Glutamatergic neuron (in vitro differentiated cells): ENCODE data around the gene ZNF697. TPM values are rescaled to one million over a fixed set of nuclear protein-coding genes. Genes with fewer than 3 reads are reported as not detected.

Source experiments
- DNase-seq: peaks from one replicate; pipeline ENCODE4 v3.0.0; 2022
- H3K27ac Mint-ChIP-seq: one replicate; pipeline ENCODE4 v1.8.0; 2020; ENCODE audit warnings: mild to moderate bottlenecking, mixed read lengths, inconsistent platforms; ENCODE audit not compliant: unreplicated experiment
- H3K27me3 Mint-ChIP-seq: one replicate; pipeline ENCODE4 v1.8.0; 2020; ENCODE audit warnings: mild to moderate bottlenecking, moderate library complexity, mixed read lengths, inconsistent platforms; ENCODE audit not compliant: unreplicated experiment
- H3K36me3 Mint-ChIP-seq: one replicate; pipeline ENCODE4 v1.8.0; 2020; ENCODE audit warnings: mild to moderate bottlenecking, mixed read lengths, inconsistent platforms; ENCODE audit not compliant: unreplicated experiment
- H3K4me1 Mint-ChIP-seq: one replicate; pipeline ENCODE4 v1.8.0; 2020; ENCODE audit warnings: mild to moderate bottlenecking, low read depth, mixed read lengths, inconsistent platforms; ENCODE audit not compliant: unreplicated experiment
- H3K4me3 Mint-ChIP-seq: one replicate; pipeline ENCODE4 v1.8.0; 2020; ENCODE audit warnings: mild to moderate bottlenecking, mixed read lengths, inconsistent platforms; ENCODE audit not compliant: unreplicated experiment
- H3K9me3 Mint-ChIP-seq: one replicate; pipeline ENCODE4 v1.8.0; 2020; ENCODE audit warnings: mild to moderate bottlenecking, moderate library complexity, mixed read lengths, inconsistent platforms; ENCODE audit not compliant: unreplicated experiment
- CTCF ChIP-seq: fragments of 200-600 bp; sonication (generic); IDR thresholded peaks from one replicate; pipeline ENCODE4 v1.5.0; 2021; ENCODE audit not compliant: partially characterized antibody, unreplicated experiment
- total RNA-seq: library from RNA; stranded (reverse); fragmentation: NEBNext Ultra II Directional; extraction: Animal tissue kit (Norgen Biotek cat#: 25700); gene quantifications from one replicate; pipeline ENCODE4 v1.2.1, GENCODE V29; 2021; ENCODE audit not compliant: unreplicated experiment

The ZNF697 gene
- total RNA-seq, 1 donor from 2014 or later: 41.9 TPM

GRCh38 chr1:119680723-119681122, 32.7 kb upstream of the ZNF697 start:
- TF ChIP-seq CTCF: no peak
- Mint-ChIP-seq H3K4me1 (no peaks in the 10 kb centered on the region), H3K4me3 (no peak overlapping the region), H3K9me3 (no peaks in the 10 kb centered on the region), H3K27me3 (no peaks in the 10 kb centered on the region), H3K27ac (no peak overlapping the region), H3K36me3 (no peaks in the 10 kb centered on the region)
- DNase-seq: no peak

GRCh38 chr1:119680193-119680592, 32.1 kb upstream of the ZNF697 start:
- H3K27me3 Mint-ChIP-seq: no peaks in the 10 kb centered on the region
- DNase-seq: no peak
- no peaks in the 10 kb centered on the region for H3K9me3 Mint-ChIP-seq
- no peak overlapping the region for H3K4me3 Mint-ChIP-seq
- TF ChIP-seq CTCF: no peak
- H3K4me1 Mint-ChIP-seq: no peaks in the 10 kb centered on the region
- H3K27ac Mint-ChIP-seq: no peak overlapping the region
- no peaks in the 10 kb centered on the region for H3K36me3 Mint-ChIP-seq

GRCh38 chr1:119679223-119679622, 31.2 kb upstream of the ZNF697 start:
- H3K4me1 Mint-ChIP-seq: no peaks in the 10 kb centered on the region
- no peak for DNase-seq
- H3K27ac Mint-ChIP-seq: no peak overlapping the region
- no peaks in the 10 kb centered on the region for H3K36me3 Mint-ChIP-seq
- H3K27me3 Mint-ChIP-seq: no peaks in the 10 kb centered on the region
- no peak for TF ChIP-seq CTCF
- no peaks in the 10 kb centered on the region for H3K9me3 Mint-ChIP-seq
- H3K4me3 Mint-ChIP-seq: no peak overlapping the region

GRCh38 chr1:119676571-119677206, 28.6 kb upstream of the ZNF697 start:
- no peaks in the 10 kb centered on the region for H3K27me3 Mint-ChIP-seq
- no peak overlapping the region for H3K27ac Mint-ChIP-seq
- no peak for DNase-seq
- H3K36me3 Mint-ChIP-seq: no peaks in the 10 kb centered on the region
- TF ChIP-seq CTCF: no peak
- no peaks in the 10 kb centered on the region for H3K4me1 Mint-ChIP-seq
- H3K4me3 Mint-ChIP-seq: no peak overlapping the region
- H3K9me3 Mint-ChIP-seq: peaks cover 2% of the 10 kb centered on the region
